ENCODE data around the gene LELP1.

GRCh38 chr1:153227810-153228209, 24.6 kb downstream of the LELP1 start:
- TF ChIP-seq CTCF (IDR thresholded peaks at IDR 0.05) (no peak), EP300 (IDR thresholded peaks at IDR 0.05) (no peak), POLR2A (IDR thresholded peaks at IDR 0.05) (no peak), POLR2AphosphoS5 (IDR thresholded peaks at IDR 0.05) (no peak)

Measured in stomach (tissue), 4 donors.